NT2/D1 (cell line): ENCODE results near the gene LCMT2.

Source experiments
- SUZ12 ChIP-seq: IDR thresholded peaks from 2 replicates; pipeline ENCODE4 v1.6.1; 2011; ENCODE audit not compliant: insufficient read length, insufficient read depth; ENCODE audit errors: extremely low read depth
- YY1 ChIP-seq: IDR thresholded peaks from 2 replicates; pipeline ENCODE4 v1.6.1; 2011; ENCODE audit not compliant: insufficient read length, insufficient read depth
- ZNF274 ChIP-seq: IDR thresholded peaks from 2 replicates; pipeline ENCODE4 v1.6.1; 2011; ENCODE audit warnings: mild to moderate bottlenecking, low read depth, low read length

- TF ChIP-seq SUZ12 (no peak), ZNF274 (no peak), YY1 (no peak)
Observed at GRCh38 chr15:43329217-43329959, 985 bp downstream of the LCMT2 start.
